ENCODE data around the gene HCFC1R1.

DNA sequence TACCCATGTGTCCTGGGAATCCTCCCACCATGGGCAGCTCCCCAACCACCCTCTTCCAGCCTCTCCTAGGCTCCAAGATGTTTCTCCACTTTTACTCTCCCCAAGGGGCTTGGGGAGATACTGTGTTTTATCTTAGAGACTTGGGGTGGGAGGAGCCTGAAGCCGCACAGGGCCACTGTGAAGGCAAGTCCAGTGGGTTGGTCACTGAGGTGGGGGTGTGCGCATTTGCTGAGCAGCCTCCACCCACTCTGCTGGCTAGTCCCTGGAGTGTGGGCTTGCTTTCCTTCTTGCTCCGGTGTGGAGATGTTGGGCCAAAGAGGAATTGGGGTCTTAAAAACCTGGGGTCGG is 15.1 kb downstream of the HCFC1R1 start:
- TF ChIP-seq, protein P1, sequence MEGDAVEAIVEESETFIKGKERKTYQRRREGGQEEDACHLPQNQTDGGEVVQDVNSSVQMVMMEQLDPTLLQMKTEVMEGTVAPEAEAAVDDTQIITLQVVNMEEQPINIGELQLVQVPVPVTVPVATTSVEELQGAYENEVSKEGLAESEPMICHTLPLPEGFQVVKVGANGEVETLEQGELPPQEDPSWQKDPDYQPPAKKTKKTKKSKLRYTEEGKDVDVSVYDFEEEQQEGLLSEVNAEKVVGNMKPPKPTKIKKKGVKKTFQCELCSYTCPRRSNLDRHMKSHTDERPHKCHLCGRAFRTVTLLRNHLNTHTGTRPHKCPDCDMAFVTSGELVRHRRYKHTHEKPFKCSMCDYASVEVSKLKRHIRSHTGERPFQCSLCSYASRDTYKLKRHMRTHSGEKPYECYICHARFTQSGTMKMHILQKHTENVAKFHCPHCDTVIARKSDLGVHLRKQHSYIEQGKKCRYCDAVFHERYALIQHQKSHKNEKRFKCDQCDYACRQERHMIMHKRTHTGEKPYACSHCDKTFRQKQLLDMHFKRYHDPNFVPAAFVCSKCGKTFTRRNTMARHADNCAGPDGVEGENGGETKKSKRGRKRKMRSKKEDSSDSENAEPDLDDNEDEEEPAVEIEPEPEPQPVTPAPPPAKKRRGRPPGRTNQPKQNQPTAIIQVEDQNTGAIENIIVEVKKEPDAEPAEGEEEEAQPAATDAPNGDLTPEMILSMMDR (IDR thresholded peaks at IDR 0.05), result no peak
- TF ChIP-seq EZH2phosphoT487 (IDR thresholded peaks at IDR 0.05) (no peak), EZH2 (IDR thresholded peaks at IDR 0.05) (no peak)
